Activated CD8-positive, alpha-beta T cell treated with anti-CD3 and anti-CD28 coated beads for 36 hours (primary cell): ENCODE data around the gene NOL6. TPM values are rescaled to one million over a fixed set of nuclear protein-coding genes. Genes with fewer than 3 reads are reported as not detected.

Experiments used
- ATAC-seq: fragments of 200-7000 bp; cut with Tn5 transposase; one replicate; pipeline ENCODE4 v1.10.0; 2021; ENCODE audit warnings: mild to moderate bottlenecking, moderate library complexity
- CTCF ChIA-PET: fragments of 350-600 bp; sonication (Branson Sonifier 250); formaldehyde crosslinking; loops from one replicate; lab custom pipeline; 2021; ENCODE audit warnings: antibody characterized with exemption; lab: Charles Lee
- POLR2A ChIA-PET: fragments of 350-600 bp; sonication (Branson Sonifier 250); formaldehyde crosslinking; loops from one replicate; lab custom pipeline; 2021; ENCODE audit warnings: antibody characterized with exemption; lab: Charles Lee
- DNase-seq: peaks from one replicate; pipeline ENCODE4 v3.0.0-alpha.2; 2020
- H3K27ac Mint-ChIP-seq: one replicate; pipeline ENCODE4 v1.8.0; 2021; ENCODE audit warnings: mild to moderate bottlenecking, mixed read lengths
- H3K27me3 Mint-ChIP-seq: one replicate; pipeline ENCODE4 v1.8.0; 2021; ENCODE audit warnings: mixed read lengths
- H3K36me3 Mint-ChIP-seq: one replicate; pipeline ENCODE4 v1.8.0; 2021; ENCODE audit warnings: low read depth, mixed read lengths
- H3K4me1 Mint-ChIP-seq: one replicate; pipeline ENCODE4 v1.8.0; 2021; ENCODE audit warnings: low read depth, mixed read lengths
- H3K4me3 Mint-ChIP-seq: one replicate; pipeline ENCODE4 v1.8.0; 2021; ENCODE audit warnings: mild to moderate bottlenecking, moderate library complexity, mixed read lengths
- H3K9me3 Mint-ChIP-seq: one replicate; pipeline ENCODE4 v1.8.0; 2021; ENCODE audit warnings: mixed read lengths
- CTCF ChIP-seq: fragments of 200-600 bp; IDR thresholded peaks from one replicate; pipeline ENCODE4 v1.8.0; 2022; ENCODE audit warnings: antibody characterized with exemption, mild to moderate bottlenecking
- intact Hi-C: fragments of 100-400 bp; cut with micrococcal nuclease; formaldehyde crosslinking; loops from one replicate; pipeline ENCODE4 v1.10.0; 2022
- total RNA-seq, 2 experiments: library from RNA; stranded (reverse); gene quantifications; one replicate each; pipeline ENCODE4 v1.2.3, GENCODE V29; 2021

The NOL6 gene
- total RNA-seq, 2 experiments from 2014 or later = 45.5 to 45.9 TPM

GRCh38 chr9:33418090-33418489, 55.6 kb downstream of the NOL6 start:
- ChIA-PET CTCF (interaction anchor here (1.7 to 5.6 kb wide), 3 partner anchors 15 to 55 kb away, joined by 5 to 52 read pairs (median 34); partner anchors contain the start of gene NOL6), POLR2A (no interaction called here)
- no peak for DNase-seq
- no peak for ATAC-seq
- no peaks in the 10 kb centered on the region for H3K27me3 Mint-ChIP-seq
- H3K36me3 Mint-ChIP-seq = no peaks in the 10 kb centered on the region
- no peak for TF ChIP-seq CTCF
- H3K27ac Mint-ChIP-seq = no peak overlapping the region
- H3K4me1 Mint-ChIP-seq = peaks cover 41% of the 10 kb centered on the region
- H3K9me3 Mint-ChIP-seq = no peaks in the 10 kb centered on the region
- intact Hi-C loops = loop anchor here (5.0 kb wide), 1 partner anchor 34 kb away; no protein-coding TSS in a partner anchor
- H3K4me3 Mint-ChIP-seq = no peak overlapping the region

- POLR2A ChIA-PET = no interaction called here
- intact Hi-C loops = loop anchor here (5.0 kb wide), 1 partner anchor 35 kb away; no protein-coding TSS in a partner anchor
- peaks cover 41% of the 10 kb centered on the region for H3K4me1 Mint-ChIP-seq
Observed at GRCh38 chr9:33416996-33417395, 56.7 kb downstream of the NOL6 start.

GRCh38 chr9:33415501-33416038, 58.2 kb downstream of the NOL6 start:
- POLR2A ChIA-PET = interaction anchor here (0.8 to 1.4 kb wide), 9 partner anchors 23 to 151 kb away, joined by 3 to 11 read pairs (median 3); partner anchors contain the start of genes AQP3, BAG1, CHMP5 and NOL6
- peak; percentile 92 for ATAC-seq

More at GRCh38 chr9:33416996-33417395, 56.7 kb downstream of the NOL6 start:
- CTCF ChIA-PET = interaction anchor here (1.0 to 5.6 kb wide), 9 partner anchors 14 to 169 kb away, joined by 3 to 52 read pairs (median 22); partner anchors contain the start of gene NOL6
- Mint-ChIP-seq H3K27ac (peak overlapping the region; percentile 63), H3K9me3 (no peaks in the 10 kb centered on the region), H3K27me3 (no peaks in the 10 kb centered on the region), H3K4me3 (no peak overlapping the region), H3K36me3 (no peaks in the 10 kb centered on the region)
- peak; percentile 22 for DNase-seq
- no peak for TF ChIP-seq CTCF
- no peak for ATAC-seq

GRCh38 chr9:33414889-33415500, 58.7 kb downstream of the NOL6 start:
- no peak for TF ChIP-seq CTCF

More at GRCh38 chr9:33415501-33416038, 58.2 kb downstream of the NOL6 start:
- H3K27me3 Mint-ChIP-seq = no peaks in the 10 kb centered on the region
- H3K27ac Mint-ChIP-seq = peak overlapping the region; percentile 91
- peak overlapping the region; percentile 25 for H3K4me3 Mint-ChIP-seq
- H3K36me3 Mint-ChIP-seq = no peaks in the 10 kb centered on the region
- peaks cover 41% of the 10 kb centered on the region for H3K4me1 Mint-ChIP-seq
- no peaks in the 10 kb centered on the region for H3K9me3 Mint-ChIP-seq
- intact Hi-C loops = loop anchor here (5.0 kb wide), 1 partner anchor 37 kb away; no protein-coding TSS in a partner anchor
- CTCF ChIA-PET = interaction anchor here (0.7 to 5.6 kb wide), 33 partner anchors 9 to 344 kb away, joined by 3 to 52 read pairs (median 5); partner anchors contain the start of genes ANKRD18B, AQP3, AQP7 and NFX1
- DNase-seq = peak; percentile 97
- peak; percentile 79 for TF ChIP-seq CTCF

More at GRCh38 chr9:33414889-33415500, 58.7 kb downstream of the NOL6 start:
- ChIA-PET CTCF (interaction anchor here (0.7 to 5.6 kb wide), 29 partner anchors 8 to 201 kb away, joined by 3 to 52 read pairs (median 7); partner anchors contain the start of genes ANKRD18B, AQP3, AQP7 and NFX1), POLR2A (interaction anchor here (0.6 to 1.4 kb wide), 8 partner anchors 33 to 150 kb away, joined by 3 to 11 read pairs (median 3); partner anchors contain the start of genes AQP3, BAG1 and CHMP5)
- no peak for ATAC-seq
- peak overlapping the region; percentile 25 for H3K4me3 Mint-ChIP-seq
- H3K4me1 Mint-ChIP-seq = peaks cover 41% of the 10 kb centered on the region
- H3K27ac Mint-ChIP-seq = peak overlapping the region; percentile 91
- intact Hi-C loops = loop anchor here (5.0 kb wide), 1 partner anchor 37 kb away; no protein-coding TSS in a partner anchor
- no peak for DNase-seq
- no peaks in the 10 kb centered on the region for H3K9me3 Mint-ChIP-seq
- H3K27me3 Mint-ChIP-seq = no peaks in the 10 kb centered on the region
- no peaks in the 10 kb centered on the region for H3K36me3 Mint-ChIP-seq
